T follicular helper cell (primary cell): ENCODE results near the gene TM4SF20.
"Not testable (repeated sequence)": the region's sequence is repeated elsewhere in the genome, so short reads cannot be mapped to it uniquely, and the experiment has no call there.

ENCODE experiments used
- DNase-seq: peaks from one replicate; pipeline ENCODE4 v3.0.0-alpha.2; 2020; ENCODE audit warnings: low read depth

Gene TM4SF20

GRCh38 chr2:227398684-227399670, 19.9 kb upstream of the TM4SF20 start:
- DNase-seq: no peak

- DNase-seq: no peak
These were observed 18.5 kb upstream of the TM4SF20 start for GRCh38 chr2:227397562-227397961.

GRCh38 chr2:227395556-227395955, 16.4 kb upstream of the TM4SF20 start:
- no peak for DNase-seq

GRCh38 chr2:227394401-227394800, 15.3 kb upstream of the TM4SF20 start:
- no peak for DNase-seq

GRCh38 chr2:227390468-227391256, 11.6 kb upstream of the TM4SF20 start:
- DNase-seq: no peak

- no peak for DNase-seq
These were observed 10.6 kb upstream of the TM4SF20 start for GRCh38 chr2:227389661-227390060.

- no peak for DNase-seq
These were observed 10.1 kb upstream of the TM4SF20 start for GRCh38 chr2:227389231-227389630.

- no peak for DNase-seq
These were observed 9.5 kb upstream of the TM4SF20 start for GRCh38 chr2:227388537-227389011.

GRCh38 chr2:227387583-227387982, 8.5 kb upstream of the TM4SF20 start, which contains the start of gene SCYGR1:
Gene SCYGR1 (minus strand): TSS chr2:227387949. CDS start chr2:227387949, 0 bp downstream.
- DNase-seq: not testable (repeated sequence)

GRCh38 chr2:227386630-227387029, 7.5 kb upstream of the TM4SF20 start:
- DNase-seq: no peak

- DNase-seq: no peak
These were observed 4.6 kb upstream of the TM4SF20 start for GRCh38 chr2:227383686-227384085.

GRCh38 chr2:227382241-227382835, 3.2 kb upstream of the TM4SF20 start:
- DNase-seq: not testable (repeated sequence)

GRCh38 chr2:227378371-227378782, 729 bp downstream of the TM4SF20 start:
- DNase-seq: no peak

- DNase-seq: no peak
These were observed 1.4 kb downstream of the TM4SF20 start for GRCh38 chr2:227377467-227378351.

GRCh38 chr2:227376656-227377396, 2.3 kb downstream of the TM4SF20 start:
- no peak for DNase-seq

GRCh38 chr2:227374158-227374557, 4.9 kb downstream of the TM4SF20 start:
- no peak for DNase-seq

GRCh38 chr2:227373389-227373788, 5.7 kb downstream of the TM4SF20 start:
- DNase-seq: no peak

- DNase-seq: no peak
These were observed 8.3 kb downstream of the TM4SF20 start for GRCh38 chr2:227370791-227371312.

GRCh38 chr2:227370092-227370491, 9.0 kb downstream of the TM4SF20 start:
- DNase-seq: no peak

GRCh38 chr2:227368574-227368973, 10.5 kb downstream of the TM4SF20 start:
- no peak for DNase-seq
